DMS114 treated with DMSO at 0.1 percent for 48 hours (cell line): Measurements from ENCODE around the gene USF1.
"Not testable (repeated sequence)": the region's sequence is repeated elsewhere in the genome, so short reads cannot be mapped to it uniquely, and the experiment has no call there.

ENCODE experiments used
- DNase-seq: peaks from one replicate; lab custom pipeline; 2025; ENCODE audit not compliant: unreplicated experiment; lab: John Stamatoyannopoulos, UW

USF1 gene

DNA sequence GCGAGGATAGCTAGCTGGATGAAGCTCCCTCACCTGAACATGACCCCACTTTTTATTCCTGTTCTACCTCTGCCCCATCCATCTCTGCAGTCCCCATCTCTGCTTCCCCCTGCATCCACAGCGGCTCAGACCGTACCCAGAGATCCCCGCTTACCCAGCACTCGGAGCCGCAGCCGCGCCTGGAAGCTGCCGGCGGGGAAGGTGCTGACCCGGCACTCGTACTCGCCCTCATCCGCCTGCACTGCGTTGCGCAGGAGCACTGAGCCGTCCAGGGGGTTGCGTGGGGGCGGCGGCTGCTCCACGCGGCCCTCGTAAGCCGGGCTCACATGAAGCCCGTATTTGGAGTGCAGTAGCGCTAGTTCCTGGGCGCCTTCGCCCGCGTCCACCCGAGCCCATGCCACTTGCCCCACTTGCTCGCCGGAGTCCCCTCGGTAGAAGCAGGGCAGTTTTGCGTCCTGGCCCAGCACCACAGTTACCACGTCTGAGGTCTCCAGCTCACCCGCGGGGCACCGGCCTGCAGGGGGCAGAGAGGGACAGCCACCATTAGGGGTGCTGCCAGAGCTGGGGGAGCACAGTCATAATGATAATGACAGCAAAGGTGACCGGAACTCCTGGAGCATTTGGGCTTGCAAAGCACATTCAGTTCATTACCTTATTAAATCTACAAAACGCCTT lies 33.8 kb upstream of the USF1 start:
- DNase-seq: no peak

DNA sequence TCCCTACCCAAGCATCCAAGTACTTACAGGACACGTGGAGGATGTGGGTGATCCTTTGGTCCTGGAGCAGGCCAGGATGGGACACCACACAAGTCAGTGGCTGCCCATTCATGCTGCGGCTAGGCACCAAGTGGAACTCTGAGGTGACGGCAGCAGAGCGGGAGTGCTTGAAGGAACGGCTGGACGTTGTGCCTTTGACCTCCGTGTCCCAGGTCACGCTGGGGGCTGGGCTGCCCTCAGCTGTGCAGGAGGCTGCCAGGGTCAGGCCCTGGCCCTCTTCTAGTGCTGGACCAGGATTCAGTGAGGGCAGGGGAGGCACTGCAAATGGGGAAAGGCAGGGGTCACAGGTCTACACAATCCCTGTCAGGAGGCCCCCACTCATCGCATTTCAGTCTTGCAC lies 31.6 kb upstream of the USF1 start:
- no peak for DNase-seq

DNA sequence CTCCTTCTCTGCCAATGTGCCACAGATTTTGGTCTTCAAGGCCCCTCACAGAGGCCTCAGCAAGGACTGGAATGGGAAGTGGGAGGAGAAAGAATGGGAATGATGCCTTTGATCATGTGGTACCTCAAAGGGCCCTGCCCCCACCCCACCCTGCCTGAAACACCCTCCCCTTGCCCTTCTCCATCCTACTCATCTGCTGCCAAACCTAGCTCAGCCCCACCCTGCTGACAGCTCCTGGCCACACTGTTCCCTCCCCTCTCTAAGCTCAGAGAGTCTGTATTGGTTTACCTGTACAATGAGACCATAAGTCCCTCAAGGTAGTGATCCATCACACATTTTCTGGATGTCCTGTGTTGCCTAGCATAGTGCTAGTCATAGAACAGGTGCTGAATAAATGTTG lies 30.6 kb upstream of the USF1 start:
- no peak for DNase-seq

DNA sequence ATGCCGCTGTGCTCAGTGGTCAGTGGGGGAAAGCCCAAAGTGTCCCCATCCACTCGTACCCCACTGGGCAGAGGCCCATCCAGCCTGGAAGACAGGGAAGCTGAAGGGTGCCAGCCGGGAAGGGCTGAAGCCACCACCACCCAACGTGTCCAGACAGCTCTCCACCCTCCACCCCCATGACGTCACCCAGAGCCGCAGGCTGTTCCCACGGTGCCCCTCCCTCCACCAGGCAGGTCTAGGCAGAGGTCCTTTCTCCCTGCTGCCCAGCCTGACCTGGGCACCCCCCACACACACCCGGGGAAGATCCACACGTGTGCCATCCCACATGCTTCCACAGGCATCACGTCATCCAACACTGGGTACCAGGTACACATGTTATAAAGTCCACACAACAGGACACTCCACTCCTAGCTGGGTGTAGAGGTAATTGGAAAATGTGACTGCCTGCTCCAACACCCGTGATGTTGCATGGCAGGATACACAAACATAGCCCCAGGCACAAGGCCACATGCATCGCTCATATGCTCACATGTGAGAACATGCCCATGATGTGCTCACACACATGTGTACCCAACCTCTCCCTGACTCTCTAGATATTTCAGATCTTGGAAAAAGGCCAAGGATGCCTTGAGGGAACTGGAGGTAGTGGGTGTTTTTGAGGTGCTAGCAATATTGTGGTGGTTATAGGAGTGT lies 29.0 kb upstream of the USF1 start:
- DNase-seq: no peak

DNA sequence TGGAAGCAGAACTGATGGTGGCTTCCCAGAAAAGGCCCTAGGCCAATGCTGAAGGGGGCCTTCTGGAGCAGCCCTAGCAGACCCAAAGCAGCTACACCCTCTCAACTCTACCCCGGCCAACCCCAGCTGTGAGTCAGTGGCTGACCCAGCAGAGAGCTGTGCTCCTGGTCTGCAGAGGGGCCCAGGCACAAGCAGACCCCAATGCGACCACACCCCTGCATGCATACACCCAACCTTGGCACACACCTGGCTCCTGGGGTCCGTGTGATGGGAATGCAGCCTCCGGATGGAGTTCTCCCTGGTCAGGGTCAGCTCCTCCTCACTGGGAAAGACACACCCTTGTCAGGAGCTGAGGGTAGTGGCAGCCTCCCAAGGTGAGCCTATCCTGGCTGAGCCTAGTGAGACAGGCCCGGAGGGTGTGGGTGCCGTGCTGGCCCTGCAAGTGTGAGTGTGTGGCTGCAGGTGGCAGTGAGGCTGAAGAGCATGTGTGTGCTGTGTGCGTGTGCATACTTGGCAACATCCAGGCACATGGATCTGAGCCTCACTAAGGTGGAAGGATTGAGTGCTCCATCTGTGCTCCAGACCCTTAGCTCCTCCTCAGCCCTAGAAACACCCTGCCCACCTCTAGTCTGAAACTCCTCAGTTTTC lies 27.8 kb upstream of the USF1 start:
- DNase-seq: no peak

DNA sequence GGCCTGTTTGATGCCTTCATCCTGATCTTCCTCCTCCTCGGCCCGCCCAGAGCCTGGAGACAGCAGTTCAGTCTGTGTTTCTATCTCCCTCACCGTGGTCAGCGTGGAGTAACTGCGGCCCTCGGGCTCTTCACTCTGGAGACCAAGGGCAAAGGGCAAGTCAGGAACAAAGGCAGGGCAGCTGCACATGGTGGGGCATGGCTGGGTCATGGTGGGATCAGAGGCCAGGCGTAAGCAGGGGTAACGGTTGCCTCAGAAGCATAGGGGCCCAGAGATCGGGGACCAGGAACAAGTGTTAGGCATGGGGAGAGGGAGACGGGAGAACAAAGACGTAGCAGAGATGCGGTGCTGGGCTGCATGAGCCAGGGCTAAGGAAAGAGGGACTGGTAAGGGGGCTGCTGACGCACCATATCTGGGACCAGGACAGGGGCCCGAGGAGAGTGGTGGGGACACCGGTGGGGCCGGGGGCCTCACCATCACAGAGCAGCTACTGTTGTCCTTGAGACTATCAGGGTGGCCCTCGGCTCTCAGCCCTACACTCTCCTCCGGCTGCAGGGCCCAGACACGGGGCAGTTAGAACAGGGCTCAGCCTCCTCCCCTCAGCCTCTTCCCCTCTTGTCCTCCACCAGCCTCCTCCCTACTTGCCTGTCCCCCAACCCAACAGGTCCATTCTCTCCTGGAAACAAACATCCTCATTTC lies 27.1 kb upstream of the USF1 start:
- no peak for DNase-seq

DNA sequence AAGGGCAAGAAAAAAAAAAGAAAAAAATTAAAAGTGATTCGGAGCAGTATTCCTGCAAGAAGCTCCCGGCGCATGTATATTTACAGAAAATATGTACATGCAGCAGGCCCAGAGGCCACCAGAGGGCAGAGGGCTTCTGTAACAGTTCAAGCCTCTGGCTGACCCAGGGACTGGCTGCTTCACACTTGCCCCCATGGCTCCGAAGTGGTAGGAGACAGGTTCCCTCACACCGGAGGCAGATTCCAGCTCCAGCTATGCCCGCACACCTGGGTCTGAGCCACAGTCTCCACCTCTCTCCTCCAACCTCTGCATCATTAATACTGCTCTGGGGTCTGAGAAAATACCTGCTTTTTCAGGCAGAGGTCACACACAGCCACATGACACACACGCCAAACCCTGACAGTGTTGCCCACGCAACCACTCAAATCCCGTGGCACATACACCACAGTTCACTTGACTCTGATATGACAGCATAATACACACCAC lies 26.2 kb upstream of the USF1 start:
- DNase-seq: no peak

DNA sequence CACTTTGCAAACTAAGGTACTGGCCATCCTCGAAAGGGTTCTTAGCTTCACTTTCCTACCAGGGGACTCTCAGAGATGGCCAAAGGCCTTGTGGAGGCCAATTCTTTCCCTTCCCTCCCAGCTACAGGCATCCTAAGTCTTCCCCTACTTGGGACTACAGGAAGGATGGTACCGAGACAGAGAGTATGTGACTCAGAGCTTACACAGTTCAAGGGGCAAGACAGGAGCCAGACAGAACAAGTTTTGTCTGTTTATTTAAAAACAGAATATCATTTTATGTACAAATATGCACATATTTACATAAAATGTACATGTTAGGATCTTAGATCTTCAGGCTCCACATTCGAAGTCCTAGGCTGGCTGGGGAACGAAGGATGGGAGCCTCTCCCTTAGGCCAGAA lies 25.0 kb upstream of the USF1 start:
- no peak for DNase-seq

DNA sequence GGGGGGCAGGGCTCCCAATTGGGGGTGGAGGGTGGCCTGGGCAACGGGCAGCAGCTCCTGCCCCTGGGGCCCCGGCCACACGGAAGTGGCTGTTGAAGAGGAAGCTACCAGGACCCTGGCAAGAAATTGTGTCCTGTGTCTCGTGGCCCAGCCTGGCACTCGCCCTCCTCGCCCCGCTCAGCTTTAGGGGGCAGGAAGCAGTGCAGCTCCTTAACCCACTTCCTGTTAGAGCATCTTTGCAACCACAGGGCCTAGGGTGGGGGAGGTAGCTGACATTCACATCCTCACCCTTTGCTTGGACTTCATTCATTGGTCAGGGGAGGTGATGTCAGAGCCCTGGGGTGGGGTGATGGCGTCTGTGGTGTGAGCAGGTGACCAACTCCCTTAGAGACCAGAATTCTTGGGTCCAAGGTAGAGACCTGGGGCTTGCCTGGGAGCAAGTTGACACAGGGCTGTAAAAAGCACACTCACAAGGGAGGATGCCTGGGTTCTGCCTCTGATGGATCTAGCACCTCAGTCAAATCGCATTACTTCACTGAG lies 24.0 kb upstream of the USF1 start, which contains the start of gene ARHGAP30:
Gene ARHGAP30 (minus strand): TSS at position 161 of the 540 bp plus-strand sequence. CDS start 267 bp downstream, outside the sequence.
- no peak for DNase-seq

DNA sequence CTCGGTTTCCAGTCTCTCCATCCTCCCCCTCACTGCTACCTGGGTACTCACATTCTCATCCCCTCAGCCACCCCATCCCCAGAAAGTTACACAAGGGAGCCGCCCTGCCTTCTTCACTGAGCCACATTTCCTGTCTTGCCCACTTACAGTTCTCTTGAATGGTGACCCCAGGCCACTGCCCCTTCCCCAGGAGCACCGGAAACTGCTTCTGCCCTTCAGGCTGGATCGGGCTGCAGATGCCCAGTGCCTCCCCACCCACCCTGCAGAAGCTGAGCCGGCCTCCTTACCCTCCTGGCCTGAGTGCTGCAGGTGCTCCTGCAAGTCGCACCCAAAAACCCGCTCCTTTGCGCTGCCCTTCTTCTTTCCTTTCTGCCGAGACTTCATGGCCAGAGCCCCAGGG lies 23.5 kb upstream of the USF1 start:
- no peak for DNase-seq

DNA sequence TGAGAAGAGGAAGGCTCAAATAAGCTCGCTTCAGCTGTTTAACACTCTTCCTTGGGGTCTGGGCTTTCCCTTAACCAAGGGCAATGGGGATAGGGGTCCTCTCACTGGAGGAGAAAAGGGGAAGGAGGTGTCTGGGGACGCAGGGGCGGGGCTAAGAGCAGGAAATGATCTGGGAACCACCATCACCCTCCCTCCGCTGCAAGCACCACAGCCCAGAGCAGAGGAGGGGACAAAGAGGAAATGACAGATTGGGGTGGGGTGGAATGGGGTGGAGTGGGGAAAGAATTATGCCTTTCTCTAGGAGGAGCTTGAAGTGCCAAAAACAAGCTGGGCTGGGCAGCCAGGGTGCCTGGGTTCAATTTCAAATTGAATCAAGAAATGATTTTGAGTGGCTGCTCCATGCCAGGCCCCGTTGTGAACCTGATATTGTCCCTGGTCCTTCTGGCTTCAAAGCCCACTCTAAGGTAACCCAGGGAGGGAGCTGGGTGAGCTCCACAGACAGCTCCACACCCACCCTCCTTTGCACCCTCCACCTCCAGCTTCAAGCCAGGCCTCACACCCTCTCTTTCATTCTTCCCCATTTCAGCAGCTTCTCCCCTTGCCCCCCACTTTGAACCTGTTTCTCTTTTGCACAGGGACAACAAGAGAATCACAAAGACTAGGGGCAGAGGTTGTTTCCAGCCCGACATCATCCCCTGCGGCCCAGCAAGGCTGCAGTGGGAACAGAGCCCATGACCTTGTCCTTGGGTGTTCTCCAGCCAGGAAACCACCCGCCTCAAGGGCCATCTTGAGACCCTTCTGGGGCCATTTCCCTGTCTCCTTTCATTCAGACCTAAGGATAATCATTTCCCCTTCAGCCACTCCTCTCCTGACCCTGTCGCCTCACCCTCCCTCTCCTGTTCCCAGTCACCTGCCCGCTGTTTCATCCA lies 22.8 kb upstream of the USF1 start:
- DNase-seq: no peak

DNA sequence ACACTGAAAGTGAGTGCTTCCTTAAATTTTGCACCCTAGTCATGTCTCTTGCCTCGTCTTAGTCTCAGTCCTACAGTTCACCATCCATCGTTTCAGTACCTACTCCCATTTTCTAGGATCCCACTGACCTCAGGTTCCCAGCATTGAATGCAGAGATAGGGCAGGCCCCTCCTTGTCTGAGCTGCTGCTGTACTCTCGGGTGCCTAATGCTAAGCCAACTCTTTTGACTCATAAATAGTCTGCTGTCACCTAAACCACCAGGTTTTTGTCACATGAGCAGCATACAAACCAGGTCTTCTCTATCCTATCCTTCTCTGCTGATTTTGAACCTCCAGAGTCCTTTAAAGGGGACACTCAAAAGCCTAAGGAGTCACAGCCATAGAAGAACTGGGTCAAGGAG lies 20.9 kb upstream of the USF1 start:
- no peak for DNase-seq

DNA sequence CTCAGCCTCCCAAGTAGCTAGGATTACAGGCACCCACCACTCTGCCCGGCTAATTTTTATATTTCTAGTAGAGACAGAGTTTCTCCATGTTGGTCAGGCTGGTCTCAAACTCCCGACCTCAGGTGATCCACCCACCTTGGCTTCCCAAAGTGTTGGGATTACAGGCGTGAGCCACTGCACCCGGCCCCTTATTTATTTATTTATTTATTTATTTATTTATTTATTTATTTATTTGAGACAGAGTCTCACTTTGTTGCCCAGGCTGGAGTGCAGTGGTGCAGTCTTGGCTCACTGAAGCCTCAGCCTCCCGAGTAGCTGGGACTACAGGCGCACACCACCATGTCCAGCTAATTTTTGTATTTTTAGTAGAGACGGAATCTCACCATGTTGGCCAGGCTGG lies 19.9 kb upstream of the USF1 start:
- not testable (repeated sequence) for DNase-seq

DNA sequence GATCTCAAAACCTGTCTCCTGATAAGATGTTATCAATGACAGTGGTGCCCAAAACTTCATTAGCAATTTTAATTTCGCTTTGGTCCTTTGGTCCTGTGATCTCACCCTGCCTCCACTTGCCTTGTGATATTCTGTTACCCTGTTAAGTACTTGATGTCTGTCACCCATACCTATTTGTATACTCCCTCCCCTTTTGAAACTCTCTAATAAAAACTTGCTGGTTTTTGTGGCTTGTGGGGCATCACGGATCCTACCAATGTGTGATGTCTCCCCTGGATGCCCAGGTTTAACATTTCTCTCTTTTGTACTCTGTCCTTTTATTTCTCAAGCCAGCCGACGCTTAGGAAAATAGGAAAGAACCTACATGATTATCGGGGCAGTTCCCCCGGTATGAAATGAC lies 18.2 kb upstream of the USF1 start:
- not testable (repeated sequence) for DNase-seq

DNA sequence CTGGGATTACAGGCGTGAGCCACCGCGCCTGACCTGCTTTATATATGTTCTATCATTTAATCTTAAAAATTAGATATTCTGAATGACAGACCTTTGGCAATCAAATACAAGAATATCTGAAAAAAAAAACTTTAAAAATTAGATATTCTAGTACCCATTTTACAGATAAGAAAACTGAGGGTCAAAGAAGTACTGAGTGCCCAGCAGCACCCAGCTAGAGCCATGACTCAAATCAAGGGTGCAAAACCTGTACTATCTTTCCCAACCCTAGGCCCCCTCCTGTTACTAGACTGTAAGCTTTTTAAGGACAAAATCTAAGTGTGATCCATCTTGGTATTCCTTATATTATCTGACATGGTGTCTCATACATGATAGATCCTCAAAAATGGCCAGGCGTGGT lies 15.6 kb upstream of the USF1 start:
- no peak for DNase-seq

DNA sequence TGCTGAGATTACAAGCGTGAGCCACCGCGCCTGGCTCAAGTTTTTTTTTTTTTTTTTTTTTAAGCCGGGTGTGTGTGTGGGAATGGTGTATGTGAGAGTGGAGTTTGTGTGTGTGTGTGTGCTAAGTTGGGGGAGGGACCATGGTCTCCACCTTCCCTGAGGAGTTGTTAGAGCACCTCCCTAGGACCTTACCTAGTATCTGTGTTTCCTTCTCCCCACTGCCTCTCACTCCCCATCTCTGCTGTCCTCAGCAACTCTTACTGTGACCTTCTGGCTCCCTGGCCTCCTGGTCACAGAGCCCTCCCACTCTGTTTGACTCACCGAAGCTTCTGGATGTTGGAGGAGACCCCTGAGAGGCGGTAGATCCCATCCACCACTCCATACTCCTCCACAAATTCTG lies 13.5 kb upstream of the USF1 start:
- DNase-seq: no peak

DNA sequence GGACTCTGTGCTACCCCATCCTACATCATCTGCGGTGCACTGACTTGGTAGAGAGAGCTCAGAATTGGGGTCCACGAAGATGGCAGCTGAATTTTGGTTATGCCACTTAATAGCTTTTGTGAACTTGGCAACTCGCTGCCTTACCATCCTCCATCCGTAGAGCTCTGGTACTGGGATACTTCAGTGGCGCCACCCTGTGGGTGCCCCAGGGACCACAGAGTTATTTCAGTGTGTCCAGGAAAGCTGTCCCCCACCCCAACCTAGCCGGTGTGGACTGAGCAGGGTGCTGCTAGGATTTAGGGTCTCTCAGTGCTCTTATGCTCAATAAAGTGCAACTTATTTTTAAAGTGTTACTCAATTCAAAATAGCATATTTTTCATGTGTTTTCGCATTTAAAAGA lies 9.0 kb upstream of the USF1 start:
- DNase-seq: no peak

DNA sequence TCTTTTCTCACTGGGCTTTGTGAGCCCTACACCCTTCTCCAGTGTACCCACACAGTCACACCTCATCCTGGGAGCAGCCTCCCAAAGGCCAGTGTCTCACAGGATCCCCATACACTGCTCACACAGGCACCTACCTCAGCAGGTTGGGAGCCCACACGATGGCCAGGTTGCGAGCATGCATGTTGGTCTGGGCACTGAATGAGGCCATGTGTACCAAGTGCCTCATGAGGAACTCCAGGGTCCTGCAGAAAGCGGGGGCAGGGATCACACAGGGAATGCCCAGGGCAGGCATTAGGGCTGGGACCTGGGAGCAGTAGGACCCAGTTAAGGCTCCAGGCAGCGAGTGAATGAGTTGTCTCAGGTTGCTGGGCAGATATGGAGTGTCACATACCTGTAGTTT lies 8.5 kb upstream of the USF1 start:
- DNase-seq: no peak

DNA sequence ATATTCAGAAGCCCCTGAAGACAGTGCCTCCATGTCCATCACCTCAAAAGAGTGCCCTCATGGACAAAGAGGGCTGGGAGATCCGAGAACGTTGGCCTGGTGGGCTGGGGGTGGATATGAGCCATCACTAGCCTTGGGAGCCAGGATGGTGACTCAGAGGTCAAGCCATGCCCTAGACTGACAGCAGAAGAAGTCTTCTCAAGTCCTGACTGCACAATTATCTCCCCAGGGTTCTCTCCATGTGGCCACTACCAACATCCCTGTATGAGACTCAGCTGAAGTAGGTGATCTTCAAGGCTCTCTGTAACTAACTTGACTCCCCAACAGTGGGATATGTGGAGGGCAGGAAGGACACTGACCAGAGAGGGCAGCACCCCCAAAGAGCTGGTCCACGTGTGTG lies 7.1 kb upstream of the USF1 start:
- DNase-seq: no peak

DNA sequence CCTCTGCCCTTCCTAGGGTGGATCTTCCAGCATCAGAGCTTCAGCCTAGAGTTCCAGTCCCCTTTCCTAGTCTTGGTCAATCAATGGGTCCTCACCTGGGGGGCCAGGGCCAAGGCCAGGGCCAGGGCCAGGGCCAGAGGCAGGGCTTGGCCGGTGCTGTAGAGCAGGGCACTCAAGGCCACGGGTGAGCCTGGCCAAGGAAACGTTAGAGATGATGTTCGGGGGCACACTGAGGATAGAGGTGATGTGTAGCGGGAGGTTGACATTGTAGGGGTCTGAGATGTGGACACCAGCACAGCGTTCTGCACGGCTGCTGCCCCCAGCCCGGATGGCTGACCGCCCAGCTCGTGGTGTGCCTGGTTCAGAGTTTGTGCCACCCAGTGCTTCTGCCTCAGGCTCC lies 5.4 kb upstream of the USF1 start:
- DNase-seq: no peak
